ENCODE results near the gene MCF2L. TPM values are rescaled to one million over a fixed set of nuclear protein-coding genes. Genes with fewer than 3 reads are reported as not detected.
"Not testable (repeated sequence)": the region's sequence is repeated elsewhere in the genome, so short reads cannot be mapped to it uniquely, and the experiment has no call there.

MCF2L gene
- total RNA-seq, 2 donors from 2014 or later: 28.6 to 33.1 TPM

DNA sequence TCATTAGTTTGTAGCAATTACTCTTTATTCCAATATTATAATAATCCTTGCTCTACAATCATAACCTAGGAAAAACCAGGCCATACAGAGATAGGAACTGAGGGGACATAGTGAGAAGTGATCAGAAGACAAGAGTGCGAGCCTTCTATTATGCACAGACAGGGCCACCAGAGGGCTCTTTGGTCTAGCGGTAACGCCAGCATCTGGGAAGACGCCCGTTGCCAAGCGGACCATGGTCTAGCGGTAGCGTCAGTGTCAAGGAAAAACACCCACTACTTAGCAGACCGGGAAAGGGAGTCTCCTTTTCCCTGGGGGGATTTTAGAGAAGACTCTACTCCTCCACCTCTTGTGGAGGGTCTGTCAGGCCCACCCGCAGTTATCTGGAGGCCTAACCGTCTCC is 27.2 kb upstream of the MCF2L start:
- DNase-seq (ENCODE audit: low spot score): not testable (repeated sequence)
- intact Hi-C loops (cut with DNase I): loop anchor here in 1 of 2 donors (10.0 kb wide), 1 partner anchor 83 kb away; no protein-coding TSS in a partner anchor

DNA sequence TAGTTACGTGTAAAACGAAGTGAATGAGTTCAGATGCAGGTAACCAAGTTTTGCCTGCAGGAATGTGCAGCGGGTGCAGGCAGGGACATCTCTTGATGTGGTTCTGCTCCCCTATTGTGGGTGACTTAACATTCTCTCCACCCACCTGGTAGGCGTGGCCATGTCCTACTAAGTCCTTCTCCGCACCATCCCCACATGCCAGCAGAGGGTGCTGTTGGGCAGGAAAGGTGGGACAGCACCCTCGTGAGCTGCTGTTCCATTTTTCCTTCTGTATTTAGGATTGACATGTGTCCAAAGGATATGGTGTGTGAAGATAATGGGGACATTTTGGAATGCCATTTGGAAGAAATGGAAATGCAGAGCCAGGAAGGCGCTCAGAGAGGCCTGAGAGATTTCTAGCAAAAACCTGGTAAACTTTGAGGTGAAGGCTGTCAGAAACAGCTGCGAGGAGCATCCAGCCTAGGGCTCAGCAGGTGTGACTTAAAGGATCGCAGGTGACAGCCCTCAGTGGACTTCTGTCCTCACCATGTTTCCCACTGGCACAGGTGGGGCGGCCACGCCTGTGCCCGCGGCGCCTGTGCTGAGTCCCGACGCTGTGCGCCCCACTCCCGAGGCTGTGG is 26.2 kb upstream of the MCF2L start:
- intact Hi-C loops (cut with DNase I): loop anchor here in 1 of 2 donors (10.0 kb wide), 1 partner anchor 82 kb away; no protein-coding TSS in a partner anchor
- peak; percentile 98 for DNase-seq (ENCODE audit: low spot score)

DNA sequence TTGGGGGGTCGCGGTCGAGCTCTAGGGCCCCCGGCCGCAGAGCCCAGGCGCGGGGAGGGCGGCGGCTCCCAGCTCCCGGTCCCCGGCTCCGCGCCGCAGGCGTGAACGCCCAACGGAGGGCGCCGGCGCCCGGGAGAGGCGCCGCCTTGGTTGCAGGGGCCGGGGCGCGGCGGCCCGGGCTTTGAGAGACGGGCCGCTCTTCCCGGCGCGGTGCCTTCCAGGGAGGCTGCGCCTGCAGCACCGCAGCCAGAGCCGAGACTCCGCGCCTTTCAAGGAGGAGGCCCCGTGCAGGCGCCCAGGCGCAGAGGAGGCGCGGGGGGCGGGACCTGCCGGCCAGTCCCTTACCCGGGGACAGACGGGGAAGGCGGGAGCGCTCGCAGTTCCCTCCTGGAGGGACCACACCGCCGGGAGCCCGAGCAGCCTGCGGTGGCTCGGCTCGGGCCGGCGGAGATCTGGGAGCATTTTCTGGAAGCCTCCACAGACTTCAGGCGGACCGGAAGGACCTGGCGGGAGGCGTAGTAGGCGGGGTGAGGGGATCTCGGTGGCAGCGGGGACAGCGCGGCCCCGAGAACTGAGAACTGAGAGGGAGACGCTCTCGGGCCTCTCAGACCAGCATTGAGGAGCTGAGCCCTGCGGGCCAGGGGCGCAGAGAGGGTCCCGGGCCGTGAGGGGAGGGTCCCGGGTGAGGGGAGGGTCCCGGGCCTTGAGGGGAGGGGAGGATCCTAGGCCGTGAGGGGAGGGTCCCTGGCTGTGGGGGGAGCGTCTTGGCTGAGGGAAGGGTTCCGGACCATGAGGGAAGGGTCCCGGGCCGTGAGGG is 25.5 kb upstream of the MCF2L start:
- peak; percentile 80 for DNase-seq (ENCODE audit: low spot score)

DNA sequence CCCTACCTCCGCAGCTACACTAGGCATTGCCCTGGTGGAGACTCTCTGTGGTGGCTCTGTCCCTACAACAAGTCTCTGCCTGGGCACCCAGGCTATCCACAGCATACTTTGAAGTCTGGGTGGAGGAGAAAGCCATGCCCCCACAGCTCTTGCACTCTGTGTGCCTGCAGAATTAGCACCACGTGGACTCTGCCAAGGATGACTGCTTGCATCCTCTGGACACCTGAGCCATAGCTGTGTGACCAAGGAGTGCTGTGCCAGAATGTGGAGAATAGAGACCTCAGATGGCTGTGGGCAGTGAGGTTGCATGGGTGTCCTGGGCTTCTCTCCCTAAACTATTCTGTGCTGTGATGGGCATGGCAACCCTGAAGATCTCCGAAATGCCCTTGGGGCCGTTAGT is 21.2 kb upstream of the MCF2L start:
- no peak for DNase-seq (ENCODE audit: low spot score)

More for the DNA sequence above, 25.5 kb upstream of the MCF2L start:
- intact Hi-C loops (cut with DNase I): loop anchor here in 1 of 2 donors (10.0 kb wide), 1 partner anchor 81 kb away; no protein-coding TSS in a partner anchor

DNA sequence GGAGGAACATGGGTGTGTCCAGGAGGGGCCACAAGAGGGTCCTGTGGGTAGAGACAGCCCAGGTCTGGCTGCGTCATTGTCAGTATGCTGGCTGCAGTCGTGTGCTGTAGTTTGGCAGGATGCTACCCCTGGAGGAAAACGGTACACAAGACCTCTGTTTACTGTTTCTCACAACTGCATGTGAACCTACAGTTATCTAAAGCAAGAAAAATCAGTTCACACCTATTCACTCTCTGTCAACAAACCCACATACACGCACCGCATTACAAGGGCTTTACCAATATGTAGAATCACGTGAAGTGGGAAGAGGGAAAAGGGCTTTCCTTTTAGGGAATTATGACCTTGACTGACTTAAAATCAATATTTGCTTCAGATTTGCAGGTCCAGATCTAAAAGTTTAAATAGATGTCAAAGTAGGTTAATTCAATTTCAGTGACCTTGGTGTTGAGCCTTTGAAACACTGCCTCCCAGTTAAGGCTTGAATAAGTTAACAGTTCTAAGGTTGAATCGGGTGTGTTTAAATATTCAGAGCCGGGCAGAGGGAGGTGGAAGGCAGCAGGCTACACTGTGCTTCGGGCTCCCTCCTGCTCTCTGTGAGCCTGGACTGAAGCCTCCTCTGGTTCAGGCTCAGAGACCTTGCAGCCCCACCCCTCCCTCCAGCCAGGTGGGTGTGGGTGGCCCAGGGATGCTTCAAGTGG is 17.2 kb upstream of the MCF2L start:
- intact Hi-C loops (cut with DNase I): no loop called here
- no peak for DNase-seq (ENCODE audit: low spot score)

More for the DNA sequence above, 21.2 kb upstream of the MCF2L start:
- intact Hi-C loops (cut with DNase I): loop anchor here in 1 of 2 donors (10.0 kb wide), 1 partner anchor 77 kb away; no protein-coding TSS in a partner anchor

DNA sequence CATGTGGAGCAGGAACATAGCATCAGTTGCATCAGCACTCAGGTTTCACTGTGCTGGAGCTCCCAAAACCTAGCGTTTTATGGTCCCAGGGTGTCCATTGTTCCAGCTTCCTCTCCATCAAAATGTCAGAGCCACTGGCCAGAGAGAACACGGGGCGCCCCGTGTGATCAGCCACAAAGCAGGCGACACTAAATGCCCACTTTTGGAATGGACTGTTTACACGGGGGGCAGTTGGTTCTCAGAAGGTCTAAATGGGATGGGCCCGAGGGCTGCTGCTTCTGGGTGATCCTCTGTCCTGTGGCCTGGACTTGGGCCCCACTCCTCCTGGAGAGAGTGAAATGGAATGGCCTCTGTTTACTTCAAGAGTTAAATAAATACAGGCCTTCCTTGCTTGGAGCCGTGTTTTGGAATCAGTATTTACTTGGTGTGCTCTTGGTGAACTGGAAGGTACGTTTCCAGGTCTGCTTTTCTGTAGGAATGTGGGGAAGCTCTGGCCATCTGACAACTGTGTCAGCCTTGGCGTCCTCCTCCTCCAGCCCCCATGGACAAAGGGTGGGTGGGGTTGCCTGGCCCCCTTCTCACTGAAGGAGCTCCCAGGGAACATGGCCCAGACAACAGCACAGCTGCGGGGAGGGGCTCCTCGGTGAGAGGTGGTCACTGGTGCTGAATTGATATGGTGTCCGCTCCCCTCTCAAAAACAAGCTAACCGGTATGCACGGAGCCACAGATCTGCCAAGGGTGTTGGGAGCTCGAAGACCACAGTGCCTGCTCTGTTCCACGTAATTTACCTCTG is 16.1 kb upstream of the MCF2L start:
- intact Hi-C loops (cut with DNase I): no loop called here
- peak; percentile 45 for DNase-seq (ENCODE audit: low spot score)

DNA sequence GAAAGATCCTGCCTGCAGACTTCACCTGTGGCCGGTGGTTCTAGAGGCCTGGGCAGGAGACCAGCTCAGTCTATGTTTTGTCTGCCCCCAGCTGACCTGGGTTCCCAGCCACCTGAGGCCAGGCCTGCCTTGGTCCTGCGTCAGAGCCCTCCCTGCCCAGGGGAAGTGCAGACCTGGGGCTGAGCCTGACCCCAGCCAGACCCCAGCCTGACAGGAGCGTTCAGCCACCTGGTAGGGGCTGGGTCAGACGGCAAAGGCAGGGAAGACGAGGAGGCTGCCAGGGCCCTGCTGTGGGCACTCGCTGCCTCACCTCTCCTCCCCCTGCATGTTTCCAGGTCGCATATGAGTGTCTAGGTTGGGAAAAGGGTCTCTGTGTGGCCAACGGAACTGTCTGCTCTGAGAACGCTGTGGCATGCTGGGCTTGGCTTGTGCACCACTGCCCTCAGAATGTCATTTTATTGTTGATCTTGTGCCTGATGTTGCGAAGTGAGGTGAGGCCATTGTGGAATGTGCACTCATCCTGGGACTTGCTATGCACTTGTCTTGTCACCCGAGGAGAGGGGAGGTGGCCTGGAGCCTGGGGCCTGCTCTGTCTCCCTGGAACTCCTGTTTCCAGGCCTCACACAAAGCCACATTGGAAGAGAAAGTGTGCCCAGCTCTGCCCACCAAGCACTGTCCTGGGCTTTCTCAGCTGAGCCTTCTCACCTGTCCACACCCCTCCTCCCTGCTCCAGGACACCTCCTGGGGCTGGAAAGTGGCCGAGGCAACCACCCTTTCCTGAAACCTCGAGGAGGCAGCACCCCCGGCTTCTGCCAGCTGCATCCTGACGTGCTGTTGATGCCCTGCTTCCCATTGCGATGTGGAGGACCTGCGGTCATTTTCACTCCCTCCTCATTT is 15.2 kb upstream of the MCF2L start:
- DNase-seq (ENCODE audit: low spot score): peak; percentile 76
- intact Hi-C loops (cut with DNase I): no loop called here

DNA sequence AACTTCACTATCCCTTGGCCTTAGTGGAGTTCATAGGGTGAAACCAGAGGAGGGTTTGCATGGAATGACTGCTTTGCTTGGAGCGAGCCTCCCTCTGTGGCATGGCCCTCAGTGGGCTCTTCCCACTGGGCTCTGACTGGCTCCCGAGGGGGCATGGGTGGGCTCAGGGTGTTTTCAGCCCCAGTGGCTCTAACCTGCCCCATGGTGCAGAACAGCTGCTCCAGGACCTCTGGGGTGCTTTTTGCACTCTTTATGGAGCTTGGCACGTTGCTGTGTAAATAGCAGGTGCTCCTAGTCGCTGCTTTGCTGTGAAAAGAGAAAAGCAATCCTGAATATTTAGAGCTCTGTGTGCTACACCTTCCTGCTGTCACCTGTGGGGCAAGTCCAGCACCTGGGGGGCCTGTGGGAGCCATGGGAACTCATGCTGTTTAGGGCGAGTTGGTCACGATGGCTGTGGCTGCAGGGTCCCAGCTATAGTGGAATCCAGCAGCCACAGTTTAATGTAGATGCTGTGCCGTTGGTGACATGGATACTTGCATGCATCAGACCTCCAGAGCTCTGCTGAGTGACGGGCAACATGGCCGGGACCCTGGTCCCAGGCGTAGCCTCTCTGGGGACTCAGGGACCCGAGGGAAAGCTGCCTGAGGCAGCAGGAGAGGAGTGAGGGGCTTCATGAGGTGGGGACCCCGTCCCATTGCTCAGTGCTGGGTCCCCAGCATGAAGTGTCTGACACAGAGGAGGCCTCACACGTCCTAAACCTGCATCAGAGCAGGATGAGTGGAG is 14.3 kb upstream of the MCF2L start:
- DNase-seq (ENCODE audit: low spot score): peak; percentile 61
- intact Hi-C loops (cut with DNase I): no loop called here

DNA sequence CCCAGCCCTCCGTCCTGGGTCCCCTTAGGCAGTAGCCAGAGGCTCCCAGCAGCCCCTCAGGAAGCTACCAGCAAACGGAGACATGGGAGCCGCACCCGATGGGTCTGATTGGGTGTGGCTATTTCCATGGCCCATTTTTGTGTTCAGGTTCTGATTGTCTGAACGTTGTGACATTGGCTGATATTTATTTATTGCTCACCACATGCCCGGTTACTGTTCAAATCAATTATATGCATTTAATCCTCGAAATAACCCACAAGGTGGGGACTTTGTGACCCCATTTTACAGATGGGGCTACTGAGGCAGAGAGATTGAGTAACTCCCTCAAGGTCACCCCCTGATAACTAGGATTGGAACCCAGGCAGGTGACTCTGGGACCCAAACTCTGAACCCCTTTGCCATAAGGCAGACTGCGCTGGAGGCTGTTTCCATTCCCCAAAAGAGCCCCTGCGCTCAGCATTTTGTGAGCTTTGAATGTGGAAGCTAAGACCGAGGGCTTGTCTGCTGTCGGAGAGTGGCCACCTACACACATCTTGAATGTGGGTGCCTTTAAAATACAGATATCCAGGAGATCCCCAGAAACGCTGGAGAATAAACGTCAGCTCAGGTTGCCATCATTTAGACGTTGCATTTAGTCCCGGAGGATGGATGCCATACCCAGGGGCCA is 13.6 kb upstream of the MCF2L start:
- intact Hi-C loops (cut with DNase I): no loop called here
- DNase-seq (ENCODE audit: low spot score): peak; percentile 35

DNA sequence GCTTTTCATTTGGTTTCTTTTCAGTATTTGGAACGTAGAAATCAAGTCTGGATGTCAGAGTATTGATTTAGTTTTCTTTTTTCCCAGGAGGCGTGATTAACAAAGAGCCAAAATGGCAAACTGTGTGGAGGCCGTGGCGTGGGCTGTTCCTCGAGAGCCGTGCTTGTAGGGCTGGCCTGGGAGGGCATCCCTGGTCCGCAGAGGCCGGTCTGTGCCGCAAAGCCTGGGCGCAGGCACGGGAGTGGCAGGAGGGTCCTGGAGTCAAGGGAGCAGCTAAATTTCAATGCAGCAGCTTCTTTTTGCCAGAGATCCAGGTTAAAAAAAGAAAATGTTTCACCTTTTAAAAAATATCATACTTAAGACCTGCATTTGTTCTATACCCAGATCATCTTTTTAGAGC is 13.1 kb upstream of the MCF2L start:
- intact Hi-C loops (cut with DNase I): no loop called here
- peak; percentile 13 for DNase-seq (ENCODE audit: low spot score)

DNA sequence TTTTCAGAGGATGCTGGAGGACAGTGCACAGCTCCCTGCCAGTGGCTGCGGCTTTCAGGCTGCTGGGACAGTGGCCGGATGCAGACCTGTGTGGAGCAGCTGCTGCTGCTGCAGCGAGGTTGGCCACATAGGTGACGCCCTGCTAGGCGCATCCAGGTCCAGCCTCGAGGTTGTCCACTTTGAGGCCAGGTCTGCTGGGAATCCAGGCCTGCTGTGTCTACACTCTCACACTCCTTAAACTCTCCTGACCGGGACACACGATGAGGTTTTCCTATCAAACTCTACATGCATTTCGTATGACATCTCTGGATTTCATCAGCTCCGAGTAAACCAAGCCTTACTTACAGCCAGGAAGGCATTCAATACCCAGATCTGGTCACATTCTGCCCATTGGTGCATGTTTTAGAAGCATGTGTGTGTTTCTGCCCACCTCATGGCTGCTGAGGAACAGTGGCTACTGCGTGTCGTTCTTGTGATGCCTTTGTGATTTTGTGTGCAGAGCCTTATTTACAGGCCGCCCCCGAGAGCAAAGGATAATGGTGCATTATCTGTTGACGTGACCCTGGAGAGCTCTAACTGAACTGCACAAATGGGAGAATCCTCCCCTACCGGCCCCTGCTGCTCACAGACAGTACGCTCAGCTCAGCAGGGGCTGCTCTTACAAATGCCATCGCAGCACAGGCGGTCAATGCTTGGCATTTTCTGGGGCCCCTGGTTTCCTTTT is 12.3 kb upstream of the MCF2L start:
- intact Hi-C loops (cut with DNase I): no loop called here
- DNase-seq (ENCODE audit: low spot score): peak; percentile 48

DNA sequence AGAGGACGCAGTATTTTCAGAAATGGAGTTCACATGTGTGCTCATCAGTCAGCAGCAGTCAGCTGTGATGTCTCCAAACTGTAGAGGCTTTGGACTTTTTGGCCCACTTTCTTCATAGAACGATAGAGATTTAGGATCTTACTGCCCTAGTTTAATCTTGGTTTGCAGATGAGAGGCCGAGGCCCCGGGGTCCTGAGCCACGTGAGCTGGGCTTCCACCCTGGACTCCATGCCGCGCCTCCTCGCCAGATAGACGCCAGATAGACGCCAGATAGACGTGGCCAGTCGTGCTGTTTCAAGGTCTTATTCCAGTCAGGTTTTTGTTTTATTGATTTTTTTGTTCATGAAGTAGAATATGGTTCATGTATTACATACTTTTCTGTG is 11.7 kb upstream of the MCF2L start:
- no peak for DNase-seq (ENCODE audit: low spot score)
- intact Hi-C loops (cut with DNase I): no loop called here

DNA sequence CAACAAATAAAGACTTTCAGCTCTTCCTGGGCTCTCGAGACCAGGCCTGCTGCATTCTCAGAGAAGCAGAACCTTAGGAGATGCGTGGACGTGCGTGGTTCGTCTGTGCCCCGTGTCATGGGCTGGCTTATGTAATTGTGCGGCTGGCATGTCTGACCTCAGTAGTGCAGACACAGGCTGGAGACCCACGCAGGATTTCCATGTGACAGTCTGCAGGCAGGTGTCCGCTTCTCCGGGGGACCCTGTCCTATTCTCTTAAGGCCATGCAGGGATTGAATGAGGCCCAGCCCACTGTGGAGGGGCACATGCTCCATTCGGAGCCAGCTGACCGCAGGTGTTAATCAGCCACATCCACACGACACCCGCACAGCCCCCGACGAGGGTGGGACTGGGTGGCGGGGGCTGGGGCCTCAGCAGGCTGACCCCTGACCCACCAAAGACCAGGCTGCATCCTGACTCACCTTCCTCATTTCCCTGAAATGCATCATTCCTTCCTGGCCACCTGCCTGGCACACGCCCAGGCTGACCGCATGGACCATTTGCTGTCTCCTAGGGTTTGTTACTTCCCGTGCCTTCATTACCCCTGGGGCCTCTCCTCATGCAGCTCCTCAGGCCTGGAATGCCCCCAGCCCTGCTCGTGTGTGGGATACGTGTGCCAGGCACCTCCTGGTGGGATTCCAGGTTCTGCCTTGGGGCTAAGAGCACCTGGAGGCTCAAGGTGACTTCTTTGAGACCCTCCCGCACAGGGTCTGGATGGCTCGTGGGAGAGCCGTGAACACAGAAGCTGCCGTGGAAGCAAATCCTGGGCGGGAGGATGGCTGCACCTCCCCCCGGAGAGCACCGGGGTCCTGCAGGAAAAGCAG is 10.7 kb upstream of the MCF2L start:
- peak; percentile 74 for DNase-seq (ENCODE audit: low spot score)

DNA sequence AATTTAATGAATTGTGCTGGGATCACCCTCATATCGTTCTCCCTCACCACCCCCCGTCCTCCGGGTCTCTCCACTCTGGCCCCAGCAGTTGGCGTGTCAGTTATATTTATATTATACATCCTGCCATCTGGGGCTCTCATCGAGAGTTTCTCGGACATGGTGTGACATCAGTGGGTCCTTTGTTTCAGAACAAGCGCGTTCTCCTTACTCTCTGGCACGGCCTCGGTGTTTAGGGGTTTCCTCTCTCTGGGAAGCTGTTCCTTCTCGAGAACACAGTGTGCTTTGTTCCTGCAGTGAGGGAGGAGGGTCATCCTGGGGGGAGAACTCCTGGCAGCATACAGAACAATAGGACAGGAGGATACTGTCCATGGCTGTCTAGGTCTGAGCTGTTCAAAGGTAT is 9.8 kb upstream of the MCF2L start:
- intact Hi-C loops (cut with DNase I): no loop called here
- DNase-seq (ENCODE audit: low spot score): peak; percentile 64

More for the DNA sequence above, 10.7 kb upstream of the MCF2L start:
- intact Hi-C loops (cut with DNase I): no loop called here

Data from posterior vena cava (tissue), 2 donors.